Measurements from ENCODE around the gene ABCC11.

Gene ABCC11

DNA sequence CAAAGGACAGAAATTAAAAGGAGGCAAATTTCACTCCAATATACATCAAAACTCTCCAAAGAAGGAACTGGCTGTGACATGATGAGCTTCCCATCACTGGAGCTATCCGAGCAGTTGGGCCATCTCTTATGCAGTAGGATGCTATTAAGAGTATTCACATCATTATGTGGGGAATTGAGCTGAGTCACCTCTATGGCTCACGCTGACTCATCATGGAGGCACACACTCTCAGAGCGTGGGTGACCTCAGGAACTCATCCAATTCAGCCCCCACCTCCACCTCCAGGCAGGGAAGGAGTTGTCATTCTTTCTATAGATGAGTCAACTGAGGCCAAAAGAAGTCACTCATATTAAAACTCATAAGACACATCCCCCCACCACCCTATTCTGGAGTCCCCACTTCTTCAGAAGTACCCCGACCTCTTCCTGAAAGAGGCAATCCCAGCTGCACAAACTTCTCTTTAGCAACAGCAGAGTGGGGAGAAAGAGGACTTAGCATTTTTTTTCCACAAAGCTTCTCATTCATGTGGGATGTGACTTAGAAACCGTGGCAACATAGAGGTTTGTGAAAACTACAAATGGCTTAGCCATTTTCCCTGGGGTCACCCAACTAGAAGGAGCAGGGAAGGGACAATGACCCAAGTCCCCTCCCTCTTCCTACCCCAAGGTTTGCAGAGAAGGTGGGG lies 124.1 kb downstream of the ABCC11 start:
- in situ Hi-C loops (cut with HindIII; ENCODE audit: low pct_unique_long_range_greater_than_20kb, low sequenced_read_pairs): no loop called here
- DNase-seq (ENCODE audit: low read depth in 1 of 2, low spot score in 1 of 2): no peak
- no peak for TF ChIP-seq JUND (IDR thresholded peaks at IDR 0.05; ENCODE audit: low read depth)

DNA sequence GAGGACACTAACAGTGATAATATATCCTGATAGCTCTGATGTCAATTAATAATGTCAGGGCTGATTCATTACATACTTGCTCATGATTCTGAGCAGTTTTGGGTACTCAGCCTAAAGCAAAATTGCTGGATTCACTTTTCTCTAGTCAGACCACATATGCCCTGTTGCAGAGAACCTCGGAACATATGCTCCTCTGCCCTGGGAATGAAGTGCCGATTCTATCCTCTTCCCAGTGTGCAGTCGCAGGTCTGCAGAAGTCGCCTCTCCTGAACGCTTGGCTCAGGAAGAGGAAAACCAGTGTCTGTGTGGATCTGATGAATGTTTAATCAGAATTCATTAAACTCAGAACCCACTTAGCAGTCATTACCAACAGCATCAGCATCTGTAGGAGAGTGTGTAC lies 126.1 kb downstream of the ABCC11 start:
- DNase-seq (ENCODE audit: low read depth in 1 of 2, low spot score in 1 of 2): no peak
- in situ Hi-C loops (cut with HindIII; ENCODE audit: low pct_unique_long_range_greater_than_20kb, low sequenced_read_pairs): no loop called here
- TF ChIP-seq JUND (IDR thresholded peaks at IDR 0.05; ENCODE audit: low read depth): no peak

- in situ Hi-C loops (cut with HindIII; ENCODE audit: low pct_unique_long_range_greater_than_20kb, low sequenced_read_pairs): no loop called here
- TF ChIP-seq JUND (IDR thresholded peaks at IDR 0.05; ENCODE audit: low read depth): no peak
- DNase-seq (ENCODE audit: low read depth in 1 of 2, low spot score in 1 of 2): no peak
Observed at GRCh38 chr16:48118841-48119240, 128.5 kb downstream of the ABCC11 start.

DNA sequence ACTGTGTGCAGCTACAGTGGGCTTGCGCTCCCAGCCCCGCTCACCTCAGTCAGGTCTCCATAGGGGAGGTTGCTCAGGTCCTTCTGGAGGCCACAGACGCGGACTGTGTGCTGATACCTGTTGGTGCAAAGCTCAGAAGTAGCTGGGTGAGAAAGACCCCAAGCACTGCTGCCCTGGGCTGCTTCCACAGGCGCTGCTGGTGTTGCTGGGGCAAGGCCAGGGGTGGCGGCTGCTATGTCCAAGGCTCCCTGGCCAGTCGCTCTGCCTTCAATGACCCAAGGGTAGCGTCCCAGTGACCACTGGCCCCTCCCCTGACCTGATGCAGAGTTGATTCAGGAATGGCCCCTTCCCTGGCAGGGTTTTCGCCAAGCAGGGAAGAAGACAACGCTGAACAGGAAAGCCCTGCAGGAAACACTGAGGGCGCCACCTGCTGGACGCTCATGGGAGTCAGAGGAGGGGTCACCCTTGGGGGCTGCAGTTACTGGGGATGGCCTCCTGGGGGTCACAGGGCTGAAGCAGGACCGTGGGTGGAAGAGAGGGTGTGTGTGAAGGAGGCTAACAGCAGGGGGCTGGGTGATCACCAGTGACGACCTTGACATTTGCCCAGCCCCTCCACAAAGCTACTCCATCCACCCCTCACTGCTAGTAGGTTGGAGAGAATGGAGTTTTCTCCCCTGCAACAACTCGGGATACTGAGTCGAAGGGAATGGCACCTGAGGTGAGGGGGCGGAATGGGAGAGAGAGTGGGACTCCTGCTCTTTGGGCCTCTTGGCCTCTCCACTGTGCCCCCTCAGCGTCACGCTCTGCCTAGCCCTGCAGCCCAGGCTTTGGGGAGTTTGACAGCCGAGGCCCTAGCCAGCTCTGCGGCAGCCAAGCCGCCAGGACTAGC lies 129.9 kb downstream of the ABCC11 start:
- DNase-seq (ENCODE audit: low read depth in 1 of 2, low spot score in 1 of 2): peak; percentile 11 to 61
- in situ Hi-C loops (cut with HindIII; ENCODE audit: low pct_unique_long_range_greater_than_20kb, low sequenced_read_pairs): no loop called here
- no peak for TF ChIP-seq JUND (IDR thresholded peaks at IDR 0.05; ENCODE audit: low read depth)

Measured in T47D (cell line).